OCI-LY7 (cell line): ENCODE data around the gene PLCG1.

Source experiments
- CTCF ChIP-seq: fragments of 200-600 bp; sonication (generic); conservative IDR thresholded peaks from 2 replicates; pipeline ENCODE4 v1.5.1; 2014; ENCODE audit warnings: mild to moderate bottlenecking, antibody characterized with exemption, low read length, moderate library complexity, mixed read lengths
- EZH2phosphoT487 ChIP-seq: fragments of 200-600 bp; sonication (generic); IDR thresholded peaks from 2 replicates; pipeline ENCODE4 v1.6.1; 2018; ENCODE audit warnings: low read depth, borderline replicate concordance, mild to moderate bottlenecking, mixed run types, antibody characterized with exemption, low read length, moderate library complexity, mixed read lengths

GRCh38 chr20:41100001-41100480 is 37.3 kb upstream of the PLCG1 start:
- TF ChIP-seq CTCF (no peak), EZH2phosphoT487 (no peak)
